HepG2 (cell line): ENCODE results near the gene CACNA2D3. TPM values are rescaled to one million over a fixed set of nuclear protein-coding genes. Genes with fewer than 3 reads are reported as not detected.

ENCODE experiments used
- ATAC-seq: fragments of 200-7000 bp; cut with Tn5 transposase; 3 replicates; pipeline ENCODE4 v1.9.1; 2020; ENCODE audit warnings: mild to moderate bottlenecking, moderate library complexity
- BruUV-seq: library from RNA; stranded (reverse); fragments of 400-500 nt; replicated peaks from 2 replicates; lab custom pipeline; 2021; lab: Mats Ljungman, UMichigan
- CTCF ChIA-PET: fragments of 300-600 bp; formaldehyde crosslinking; extraction: SDS; loops from one replicate; lab custom pipeline; 2021; ENCODE audit warnings: low total read pairs, inconsistent platforms, low intra/inter-chr PET ratio; lab: Yijun Ruan, JAX
- POLR2A ChIA-PET: fragments of 350-600 bp; sonication (Branson Sonifier 250); formaldehyde crosslinking; loops from one replicate; lab custom pipeline; 2020; ENCODE audit warnings: antibody characterized with exemption, inconsistent platforms; lab: Yijun Ruan, JAX
- DNase-seq: peaks from one replicate; pipeline ENCODE4 v3.0.0-alpha.2; 2015; ENCODE audit warnings: low spot score
- FAIRE-seq: peaks from 3 replicates; lab custom pipeline; 2011; peaks lifted over from hg19 to GRCh38; lab: Jason Lieb, UNC
- H2AFZ ChIP-seq: one replicate; pipeline ENCODE4 v1.6.1; 2011; ENCODE audit warnings: low read length, inconsistent platforms
- H3K27ac ChIP-seq: fragments of 300-600 bp; 3 replicates; pipeline ENCODE4 v1.8.0; 2011; ENCODE audit warnings: mixed run types, mild to moderate bottlenecking, mixed read lengths, low read length, inconsistent platforms; ENCODE audit not compliant: insufficient read depth; ENCODE audit errors: extremely low read length
- H3K27me3 ChIP-seq, 2 experiments: fragments of 200-600 bp in 1 of 2; 2 replicates in 1 of 2; 3 replicates in 1 of 2; pipeline versions ENCODE4 v1.6.0 to v1.8.0; 2011; ENCODE audit warnings: low read length in 2 of 2, mild to moderate bottlenecking in 2 of 2, moderate library complexity in 2 of 2, inconsistent platforms in 1 of 2; ENCODE audit not compliant: insufficient read depth in 2 of 2, control insufficient read depth in 1 of 2
- H3K36me3 ChIP-seq, 2 experiments: fragments of 200-600 bp in 1 of 2; replicated peaks in 1 of 2; 2 replicates in 1 of 2; 3 replicates in 1 of 2; pipeline versions ENCODE4 v1.5.1 to v1.8.0; 2011; ENCODE audit warnings: low read length in 2 of 2, inconsistent platforms in 1 of 2; ENCODE audit not compliant: insufficient read depth in 2 of 2, control insufficient read depth in 1 of 2
- H3K4me1 ChIP-seq: 2 replicates; pipeline ENCODE4 v1.5.1; 2012; ENCODE audit warnings: low read length, inconsistent platforms; ENCODE audit not compliant: insufficient read depth
- H3K4me2 ChIP-seq: 2 replicates; pipeline ENCODE4 v1.6.0; 2011; ENCODE audit warnings: low read depth, low read length, inconsistent platforms
- H3K4me3 ChIP-seq, 3 experiments: fragments of 200-600 bp in 1 of 3; sonication (generic), shearing (Covaris generic) in 1 of 3; replicated peaks in 1 of 3; 2 replicates each; pipeline ENCODE4 v1.5.1; 2011 to 2016; ENCODE audit warnings: low read length in 3 of 3, inconsistent platforms in 2 of 3, low read depth in 2 of 3, mild to moderate bottlenecking in 2 of 3, control low read depth in 1 of 3, mixed read lengths in 1 of 3; ENCODE audit not compliant: insufficient read depth in 1 of 3
- H3K79me2 ChIP-seq: one replicate; pipeline ENCODE4 v1.6.1; 2011; ENCODE audit warnings: low read length, inconsistent platforms; ENCODE audit not compliant: insufficient read depth
- H3K9ac ChIP-seq: 2 replicates; pipeline ENCODE4 v1.6.0; 2011; ENCODE audit warnings: mild to moderate bottlenecking, low read depth, low read length, inconsistent platforms; ENCODE audit not compliant: insufficient read depth
- H3K9me3 ChIP-seq: 2 replicates; pipeline ENCODE4 v1.5.1; 2012; ENCODE audit warnings: mild to moderate bottlenecking, low read length
- H4K20me1 ChIP-seq: 2 replicates; pipeline ENCODE4 v1.6.0; 2011; ENCODE audit warnings: inconsistent platforms, mild to moderate bottlenecking, low read length, moderate library complexity; ENCODE audit not compliant: insufficient read depth
- CBX2 ChIP-seq, 2 experiments: fragments of 200-600 bp in 1 of 2; sonication (generic); formaldehyde crosslinking in 1 of 2; IDR thresholded peaks; 2 replicates each; pipeline versions ENCODE4 v1.7.0 to v1.8.1; 2018 to 2022; ENCODE audit warnings: low read depth in 2 of 2, low read length in 1 of 2, mild to moderate bottlenecking in 1 of 2, missing genetic modification reagents in 1 of 2
- CEBPB ChIP-seq: IDR thresholded peaks from 2 replicates; pipeline ENCODE4 v1.6.1; 2011; ENCODE audit warnings: low read depth, low read length, improper control_type of control experiment, borderline replicate concordance
- FOXO1 ChIP-seq: sonication (generic); formaldehyde crosslinking; IDR thresholded peaks from 2 replicates; pipeline ENCODE4 v1.4.0; 2020; ENCODE audit warnings: missing genetic modification reagents
- GPN1 ChIP-seq: sonication (generic); formaldehyde crosslinking; IDR thresholded peaks from 2 replicates; pipeline ENCODE4 v1.5.1; 2020; ENCODE audit warnings: missing genetic modification reagents, borderline replicate concordance
- GRHL1 ChIP-seq: sonication (generic); formaldehyde crosslinking; conservative IDR thresholded peaks from 2 replicates; pipeline ENCODE4 v1.8.0; 2022; ENCODE audit warnings: missing genetic modification reagents
- PITX1 ChIP-seq: sonication (generic); formaldehyde crosslinking; IDR thresholded peaks from 2 replicates; pipeline ENCODE4 v1.5.1; 2020; ENCODE audit warnings: mild to moderate bottlenecking, missing genetic modification reagents
- RAD51 ChIP-seq: fragments of 450-650 bp; IDR thresholded peaks from 2 replicates; pipeline ENCODE4 v1.6.1; 2016; ENCODE audit warnings: borderline replicate concordance
- SCMH1 ChIP-seq: sonication (generic); formaldehyde crosslinking; IDR thresholded peaks from 2 replicates; pipeline ENCODE4 v1.9.0; 2021; ENCODE audit warnings: missing genetic modification reagents, mild to moderate bottlenecking, borderline replicate concordance
- SUZ12 ChIP-seq: fragments of 150-350 bp; IDR thresholded peaks from 2 replicates; pipeline ENCODE4 v1.6.1; 2014; ENCODE audit warnings: low read depth, low read length
- ZBTB43 ChIP-seq: sonication (generic); formaldehyde crosslinking; conservative IDR thresholded peaks from 2 replicates; pipeline ENCODE4 v1.4.0; 2020; ENCODE audit warnings: missing genetic modification reagents
- ZKSCAN1 ChIP-seq: fragments of 150-350 bp; IDR thresholded peaks from 2 replicates; pipeline ENCODE4 v1.6.1; 2014; ENCODE audit warnings: low read length
- ZNF326 ChIP-seq: sonication (generic); formaldehyde crosslinking; IDR thresholded peaks from 2 replicates; pipeline ENCODE4 v1.4.0; 2020; ENCODE audit warnings: missing genetic modification reagents, borderline replicate concordance
- ZNF558 ChIP-seq: sonication (generic); formaldehyde crosslinking; IDR thresholded peaks from 2 replicates; pipeline ENCODE4 v1.9.0; 2022; ENCODE audit warnings: mild to moderate bottlenecking, missing genetic modification reagents, borderline replicate concordance
- ZNF564 ChIP-seq: sonication (generic); formaldehyde crosslinking; IDR thresholded peaks from 2 replicates; pipeline ENCODE4 v1.8.1; 2023; ENCODE audit warnings: mild to moderate bottlenecking, missing genetic modification reagents
- ZNF589 ChIP-seq: sonication (generic); formaldehyde crosslinking; conservative IDR thresholded peaks from 2 replicates; pipeline ENCODE4 v1.8.0; 2022; ENCODE audit warnings: mild to moderate bottlenecking, moderate library complexity, missing genetic modification reagents
- ZNF839 ChIP-seq: sonication (generic); formaldehyde crosslinking; IDR thresholded peaks from 2 replicates; pipeline ENCODE4 v1.4.0; 2020; ENCODE audit warnings: missing genetic modification reagents, mild to moderate bottlenecking, borderline replicate concordance
- WGBS: methylation state at CpG from one replicate; pipeline ENCODE4 v1.1.6; 2017; ENCODE audit warnings: low lambda C conversion rate; 5-methylcytosine and 5-hydroxymethylcytosine counted together
- in situ Hi-C: cut with HindIII; loops from 2 replicates; pipeline ENCODE4 v1.10.0; 2017; ENCODE audit warnings: low pct_unique_long_range_greater_than_20kb; ENCODE audit not compliant: extremely low pct_ligation_motif_present
- intact Hi-C: fragments of 100-400 bp; cut with micrococcal nuclease; formaldehyde crosslinking; loops from one replicate; pipeline ENCODE4 v1.10.0; 2022; ENCODE audit not compliant: unreplicated experiment
- polyA plus RNA-seq, 8 experiments: library from polyadenylated mRNA; depleted of rRNA in 3 of 8; stranded (reverse) in 7 of 8; unstranded in 1 of 8; fragments of >200 nt; fragmentation: Illumina TruSeq in 4 of 8; extraction: Trizol in 4 of 8; gene quantifications; 2 replicates each; pipeline versions ENCODE4 v1.2.1 to v1.2.3, GENCODE V29; 2011 to 2016; ENCODE audit warnings: low read depth in 4 of 8, missing spikeins in 1 of 8, mixed read lengths in 1 of 8; ENCODE audit not compliant: insufficient read depth in 1 of 8
- total RNA-seq, 5 experiments: library from RNA; depleted of rRNA; stranded (reverse); fragments of >200 nt; fragmentation: Illumina TruSeq; extraction: Trizol; gene quantifications; 2 replicates each; pipeline ENCODE4 v1.2.3, GENCODE V29; 2016; ENCODE audit warnings: low read depth in 1 of 5
- TF ChIP-seq, protein P1 (sequence below): sonication (generic); formaldehyde crosslinking; IDR thresholded peaks from 2 replicates; pipeline ENCODE4 v1.4.0; 2020; ENCODE audit warnings: low read depth, mild to moderate bottlenecking, missing genetic modification reagents
- TF ChIP-seq, protein P2 (sequence below): IDR thresholded peaks from 2 replicates; pipeline ENCODE4 v1.6.1; 2018; ENCODE audit warnings: missing genetic modification reagents, mild to moderate bottlenecking, missing compliant biosample characterization

The CACNA2D3 gene
- total and polyA plus RNA-seq, 2 of the 13 experiments (the other 11 are each of a cell fraction or from before 2014, with no cell fraction given): not detected

- no peak overlapping the region for H3K4me2 ChIP-seq
- DNase-seq (no peak), FAIRE-seq (no peak), ATAC-seq (no peak)
- no peak overlapping the region for H3K9ac ChIP-seq
- H3K4me3 ChIP-seq: no peak overlapping the region
- no peaks in the 10 kb centered on the region for H3K9me3 ChIP-seq
- in situ Hi-C loops: loop anchor here (25.0 kb wide), 3 partner anchors 875 to 1400 kb away; no protein-coding TSS in a partner anchor
- no peaks in the 10 kb centered on the region for H3K79me2 ChIP-seq
- no TSS peak for BruUV-seq
- WGBS: 57% methylated on average over 5 of the region's 5 CpGs
- no peak for TF ChIP-seq ZNF589 (CRISPR knock-in tag)
- no peak for TF ChIP-seq GPN1 (CRISPR knock-in tag)
- TF ChIP-seq CEBPB: no peak
- no peak for TF ChIP-seq CBX2 (IDR thresholded peaks at IDR 0.05; ENCODE audit: low read depth, low read length)
- TF ChIP-seq CBX2 (CRISPR knock-in tag; IDR thresholded peaks at IDR 0.05; ENCODE audit: low read depth): no peak
- no peak for TF ChIP-seq RAD51
- TF ChIP-seq ZNF326 (CRISPR knock-in tag): no peak
- TF ChIP-seq, protein P1, sequence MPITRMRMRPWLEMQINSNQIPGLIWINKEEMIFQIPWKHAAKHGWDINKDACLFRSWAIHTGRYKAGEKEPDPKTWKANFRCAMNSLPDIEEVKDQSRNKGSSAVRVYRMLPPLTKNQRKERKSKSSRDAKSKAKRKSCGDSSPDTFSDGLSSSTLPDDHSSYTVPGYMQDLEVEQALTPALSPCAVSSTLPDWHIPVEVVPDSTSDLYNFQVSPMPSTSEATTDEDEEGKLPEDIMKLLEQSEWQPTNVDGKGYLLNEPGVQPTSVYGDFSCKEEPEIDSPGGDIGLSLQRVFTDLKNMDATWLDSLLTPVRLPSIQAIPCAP: no peak
- no peak for TF ChIP-seq SCMH1
- TF ChIP-seq ZNF839 (CRISPR knock-in tag): no peak
- no peak for TF ChIP-seq ZNF564 (CRISPR knock-in tag)
- TF ChIP-seq PITX1 (CRISPR knock-in tag): no peak
- TF ChIP-seq FOXO1 (CRISPR knock-in tag): no peak
- TF ChIP-seq, protein P2, sequence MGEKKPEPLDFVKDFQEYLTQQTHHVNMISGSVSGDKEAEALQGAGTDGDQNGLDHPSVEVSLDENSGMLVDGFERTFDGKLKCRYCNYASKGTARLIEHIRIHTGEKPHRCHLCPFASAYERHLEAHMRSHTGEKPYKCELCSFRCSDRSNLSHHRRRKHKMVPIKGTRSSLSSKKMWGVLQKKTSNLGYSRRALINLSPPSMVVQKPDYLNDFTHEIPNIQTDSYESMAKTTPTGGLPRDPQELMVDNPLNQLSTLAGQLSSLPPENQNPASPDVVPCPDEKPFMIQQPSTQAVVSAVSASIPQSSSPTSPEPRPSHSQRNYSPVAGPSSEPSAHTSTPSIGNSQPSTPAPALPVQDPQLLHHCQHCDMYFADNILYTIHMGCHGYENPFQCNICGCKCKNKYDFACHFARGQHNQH (CRISPR knock-in tag): no peak
- no peak for TF ChIP-seq GRHL1 (CRISPR knock-in tag)
- TF ChIP-seq ZKSCAN1: no peak
- no peak for TF ChIP-seq ZBTB43
- no peak for TF ChIP-seq SUZ12
- TF ChIP-seq ZNF558 (CRISPR knock-in tag): no peak
- no peaks in the 10 kb centered on the region for H4K20me1 ChIP-seq
- no peak overlapping the region for H3K27ac ChIP-seq
- no peak overlapping the region for H2AFZ ChIP-seq
- peaks cover 1 to 4% of the 10 kb centered on the region in 2 experiments; a peak in 2 of 5 replicates for H3K27me3 ChIP-seq
- no peaks in the 10 kb centered on the region for H3K4me1 ChIP-seq
- intact Hi-C loops: no loop called here
- ChIA-PET POLR2A (no interaction called here), CTCF (no interaction called here)
- H3K36me3 ChIP-seq: no peaks in the 10 kb centered on the region
These were observed 740.2 kb downstream of the CACNA2D3 start for GRCh38 chr3:54862526-54862925.
